ENCODE data around the gene NRM.

NRM gene

GRCh38 chr6:30643656-30644055 is 47.1 kb downstream of the NRM start:
- H3K9me3 ChIP-seq (ENCODE audit: control insufficient read depth, low read length), result no peaks in the 10 kb centered on the region
- H3K27me3 ChIP-seq (ENCODE audit: control insufficient read depth, insufficient read depth, low read length, poor library complexity, severe bottlenecking), result no peaks in the 10 kb centered on the region
- H3K27ac ChIP-seq (ENCODE audit: insufficient read depth, low read depth, low read length, poor library complexity, severe bottlenecking), result no peak overlapping the region
- 94% methylated on average over 2 of the region's 2 CpGs for WGBS, 2 experiments
- H3K4me3 ChIP-seq (ENCODE audit: insufficient read depth, low read depth, low read length), result no peak overlapping the region
- H3K4me1 ChIP-seq (ENCODE audit: control insufficient read depth, insufficient read depth, low read length), result peaks cover 4% of the 10 kb centered on the region
- peaks cover 33% of the 10 kb centered on the region for H3K36me3 ChIP-seq (ENCODE audit: control insufficient read depth, insufficient read depth, low read length)

GRCh38 chr6:30641048-30641447 is 49.7 kb downstream of the NRM start:
- Histone ChIP-seq H3K27me3 (ENCODE audit: control insufficient read depth, insufficient read depth, low read length, poor library complexity, severe bottlenecking) (no peaks in the 10 kb centered on the region), H3K4me1 (ENCODE audit: control insufficient read depth, insufficient read depth, low read length) (no peaks in the 10 kb centered on the region), H3K4me3 (ENCODE audit: insufficient read depth, low read depth, low read length) (no peak overlapping the region), H3K27ac (ENCODE audit: insufficient read depth, low read depth, low read length, poor library complexity, severe bottlenecking) (no peak overlapping the region), H3K9me3 (ENCODE audit: control insufficient read depth, low read length) (no peaks in the 10 kb centered on the region), H3K36me3 (ENCODE audit: control insufficient read depth, insufficient read depth, low read length) (peaks cover 36% of the 10 kb centered on the region)
- 94 to 96% methylated on average over 1 of the region's 1 CpG for WGBS, 2 experiments

- Histone ChIP-seq H3K27ac (ENCODE audit: insufficient read depth, low read depth, low read length, poor library complexity, severe bottlenecking) (no peak overlapping the region), H3K27me3 (ENCODE audit: control insufficient read depth, insufficient read depth, low read length, poor library complexity, severe bottlenecking) (no peaks in the 10 kb centered on the region), H3K36me3 (ENCODE audit: control insufficient read depth, insufficient read depth, low read length) (peaks cover 36% of the 10 kb centered on the region), H3K4me1 (ENCODE audit: control insufficient read depth, insufficient read depth, low read length) (no peaks in the 10 kb centered on the region), H3K9me3 (ENCODE audit: control insufficient read depth, low read length) (no peaks in the 10 kb centered on the region), H3K4me3 (ENCODE audit: insufficient read depth, low read depth, low read length) (no peak overlapping the region)
- 95 to 96% methylated on average over 10 of the region's 10 CpGs for WGBS, 2 experiments
Measured at GRCh38 chr6:30640481-30640880, 50.3 kb downstream of the NRM start.

Data from ectodermal cell (in vitro differentiated cells).